Fibroblast of lung (primary cell): ENCODE measurements around the gene ZNF407.
"Not testable (repeated sequence)": the region's sequence is repeated elsewhere in the genome, so short reads cannot be mapped to it uniquely, and the experiment has no call there.

Source experiments
- CTCF ChIP-seq, 2 donors: IDR thresholded peaks in 1 of 2; conservative IDR thresholded peaks in 1 of 2; 1 replicate in 1 of 2; 2 replicates in 1 of 2; pipeline ENCODE4 v1.5.1; 2011 to 2012; ENCODE audit warnings: low read length in 2 of 2, control low read depth in 1 of 2, inconsistent platforms in 1 of 2, low read depth in 1 of 2, mild to moderate bottlenecking in 1 of 2
- EZH2 ChIP-seq: IDR thresholded peaks from 2 replicates; pipeline ENCODE4 v1.5.1; 2012; ENCODE audit warnings: low read length, control low read depth, mild to moderate bottlenecking; ENCODE audit errors: missing control alignments

- TF ChIP-seq CTCF (conservative IDR thresholded peaks at IDR 0.05 in 1 of 2, IDR thresholded peaks at IDR 0.05 in 1 of 2; ENCODE audit: low read depth in 1 of 2, low read length in 2 of 2); EZH2: not testable (repeated sequence)
Measured at GRCh38 chr18:75085676-75086075, 488.0 kb downstream of the ZNF407 start.
